Hepatocyte (in vitro differentiated cells): Measurements from ENCODE around the gene ACOXL. TPM values are rescaled to one million over a fixed set of nuclear protein-coding genes. Genes with fewer than 3 reads are reported as not detected.
"Not testable (repeated sequence)": the region's sequence is repeated elsewhere in the genome, so short reads cannot be mapped to it uniquely, and the experiment has no call there.

ENCODE experiments used
- DNase-seq: peaks from one replicate; pipeline ENCODE4 v3.0.0-alpha.2; 2016; ENCODE audit warnings: low spot score
- H2AFZ ChIP-seq: fragments of 200-600 bp; sonication (generic); 2 replicates; pipeline ENCODE4 v1.6.0; 2016; ENCODE audit warnings: antibody characterized with exemption, mild to moderate bottlenecking
- H3K27ac ChIP-seq: fragments of 200-600 bp; sonication (generic); 2 replicates; pipeline ENCODE4 v1.5.1; 2016; ENCODE audit warnings: mild to moderate bottlenecking
- H3K27me3 ChIP-seq: fragments of 200-600 bp; sonication (generic); 2 replicates; pipeline ENCODE4 v1.6.1; 2016
- H3K36me3 ChIP-seq: fragments of 200-600 bp; sonication (generic); replicated peaks from 2 replicates; pipeline ENCODE4 v1.5.1; 2016; ENCODE audit warnings: low read depth; ENCODE audit not compliant: insufficient read depth
- H3K4me1 ChIP-seq: fragments of 200-600 bp; sonication (generic); 2 replicates; pipeline ENCODE4 v1.5.1; 2016; ENCODE audit warnings: mild to moderate bottlenecking, moderate library complexity; ENCODE audit not compliant: insufficient read depth
- H3K4me2 ChIP-seq: fragments of 200-600 bp; sonication (generic); 2 replicates; pipeline ENCODE4 v1.6.0; 2016
- H3K4me3 ChIP-seq: fragments of 200-600 bp; sonication (generic); 2 replicates; pipeline ENCODE4 v1.5.1; 2016; ENCODE audit warnings: mild to moderate bottlenecking
- H3K79me2 ChIP-seq: fragments of 200-600 bp; sonication (generic); 2 replicates; pipeline ENCODE4 v1.6.0; 2017; ENCODE audit warnings: mild to moderate bottlenecking
- H3K9me2 ChIP-seq: fragments of 200-600 bp; sonication (generic); replicated peaks from 2 replicates; pipeline ENCODE4 v1.6.0; 2017; ENCODE audit warnings: mild to moderate bottlenecking; ENCODE audit not compliant: insufficient read depth
- H3K9me3 ChIP-seq: fragments of 200-600 bp; sonication (generic); 2 replicates; pipeline ENCODE4 v1.5.1; 2016; ENCODE audit warnings: low read depth, mild to moderate bottlenecking
- H4K20me1 ChIP-seq: fragments of 200-600 bp; sonication (generic); 2 replicates; pipeline ENCODE4 v1.6.0; 2016; ENCODE audit warnings: mild to moderate bottlenecking; ENCODE audit not compliant: insufficient read depth, poor library complexity, severe bottlenecking
- CTCF ChIP-seq: fragments of 200-600 bp; sonication (generic); IDR thresholded peaks from 2 replicates; pipeline ENCODE4 v1.5.1; 2016; ENCODE audit warnings: antibody characterized with exemption, mild to moderate bottlenecking; ENCODE audit not compliant: poor library complexity
- EZH2 ChIP-seq: fragments of 200-600 bp; sonication (generic); IDR thresholded peaks from 2 replicates; pipeline ENCODE4 v1.6.1; 2016; ENCODE audit warnings: antibody characterized with exemption, mild to moderate bottlenecking, borderline replicate concordance
- EZH2phosphoT487 ChIP-seq: fragments of 200-600 bp; sonication (generic); IDR thresholded peaks from one replicate; pipeline ENCODE4 v1.6.1; 2018; ENCODE audit warnings: antibody characterized with exemption, mild to moderate bottlenecking, low read depth, moderate library complexity; ENCODE audit not compliant: unreplicated experiment, severe bottlenecking
- WGBS: methylation state at CpG from one replicate; pipeline ENCODE4 v1.1.6; 2016; ENCODE audit warnings: low lambda C conversion rate; ENCODE audit errors: missing lambda C conversion rate; 5-methylcytosine and 5-hydroxymethylcytosine counted together
- polyA plus RNA-seq: library from polyadenylated mRNA; unstranded; fragments of >200 nt; fragmentation: Nextera tagmentation; extraction: Ambion mirVana; gene quantifications from 2 replicates; pipeline ENCODE4 v1.2.1, GENCODE V29; 2016
- total RNA-seq: library from RNA; depleted of rRNA; stranded (reverse); fragments of >200 nt; gene quantifications from 2 replicates; pipeline ENCODE4 v1.2.3, GENCODE V29; 2014

Gene ACOXL
- total and polyA plus RNA-seq, 2 experiments from 2014 or later: 0.23 to 1.1 TPM

GRCh38 chr2:111042772-111043771 lies 310.7 kb downstream of the ACOXL start:
- no peaks in the 10 kb centered on the region for H4K20me1 ChIP-seq
- no peaks in the 10 kb centered on the region for H3K27me3 ChIP-seq
- H3K9me2 ChIP-seq: no peaks in the 10 kb centered on the region
- no peaks in the 10 kb centered on the region for H3K79me2 ChIP-seq
- no peaks in the 10 kb centered on the region for H3K9me3 ChIP-seq
- H3K27ac ChIP-seq: no peak overlapping the region
- H3K4me3 ChIP-seq: no peak overlapping the region
- no peak overlapping the region for H3K4me2 ChIP-seq
- DNase-seq: no peak
- TF ChIP-seq EZH2phosphoT487 (no peak), EZH2 (no peak), CTCF (no peak)
- peaks cover 4% of the 10 kb centered on the region for H3K4me1 ChIP-seq
- no peak overlapping the region for H2AFZ ChIP-seq
- 88% methylated on average over 20 of the region's 20 CpGs for WGBS
- no peaks in the 10 kb centered on the region for H3K36me3 ChIP-seq

DNA sequence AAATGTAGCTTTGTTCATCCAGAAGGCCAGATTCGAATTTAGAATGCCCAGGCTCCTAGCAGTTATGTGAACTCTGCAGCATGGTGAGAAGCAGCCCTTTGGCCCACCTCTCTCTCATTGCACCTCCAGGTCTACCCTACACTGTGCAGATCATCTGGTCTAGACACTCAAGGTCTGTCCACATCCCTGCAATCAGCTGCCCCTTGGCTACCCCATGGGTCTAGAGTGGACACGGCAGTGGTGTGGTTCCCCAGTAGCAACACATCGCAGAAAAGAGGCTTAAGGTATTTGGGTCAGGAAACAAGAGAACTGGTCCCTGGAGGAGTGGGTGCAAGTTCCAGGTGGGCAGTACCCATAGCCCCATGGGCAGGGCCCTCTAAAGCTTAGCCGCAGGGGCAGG lies 311.7 kb downstream of the ACOXL start:
- 88% methylated on average over 4 of the region's 4 CpGs for WGBS
- H3K27ac ChIP-seq: no peak overlapping the region
- H3K9me3 ChIP-seq: no peaks in the 10 kb centered on the region
- no peak overlapping the region for H2AFZ ChIP-seq
- H3K4me2 ChIP-seq: no peak overlapping the region
- H3K79me2 ChIP-seq: no peaks in the 10 kb centered on the region
- TF ChIP-seq EZH2phosphoT487: no peak
- no peak for TF ChIP-seq CTCF
- TF ChIP-seq EZH2: no peak
- no peaks in the 10 kb centered on the region for H3K9me2 ChIP-seq
- no peak overlapping the region for H3K4me3 ChIP-seq
- H3K4me1 ChIP-seq: peaks cover 6% of the 10 kb centered on the region
- H3K27me3 ChIP-seq: no peaks in the 10 kb centered on the region
- DNase-seq: no peak
- H4K20me1 ChIP-seq: no peaks in the 10 kb centered on the region
- no peaks in the 10 kb centered on the region for H3K36me3 ChIP-seq

DNA sequence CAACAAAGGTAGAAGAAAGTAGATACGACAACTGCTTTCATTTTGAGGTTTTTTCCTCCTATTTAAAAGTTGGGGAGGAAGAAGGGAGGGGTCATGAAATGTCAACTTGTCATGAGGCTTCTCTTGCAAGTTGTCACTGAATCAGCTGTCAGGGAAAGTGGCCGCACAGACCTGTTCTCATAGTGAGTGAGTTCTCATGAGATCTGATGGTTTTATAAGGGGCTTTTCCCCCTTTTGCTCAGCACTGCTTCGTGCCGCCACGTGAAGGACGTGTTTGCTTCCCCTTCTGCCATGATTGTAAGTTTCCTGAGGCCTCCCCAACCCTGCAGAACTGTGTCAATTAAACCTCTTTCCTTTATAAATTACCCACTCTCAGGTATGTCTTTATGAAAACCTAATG lies 312.9 kb downstream of the ACOXL start:
- not testable (repeated sequence) for H3K4me2 ChIP-seq
- WGBS: 94% methylated on average over 6 of the region's 6 CpGs

DNA sequence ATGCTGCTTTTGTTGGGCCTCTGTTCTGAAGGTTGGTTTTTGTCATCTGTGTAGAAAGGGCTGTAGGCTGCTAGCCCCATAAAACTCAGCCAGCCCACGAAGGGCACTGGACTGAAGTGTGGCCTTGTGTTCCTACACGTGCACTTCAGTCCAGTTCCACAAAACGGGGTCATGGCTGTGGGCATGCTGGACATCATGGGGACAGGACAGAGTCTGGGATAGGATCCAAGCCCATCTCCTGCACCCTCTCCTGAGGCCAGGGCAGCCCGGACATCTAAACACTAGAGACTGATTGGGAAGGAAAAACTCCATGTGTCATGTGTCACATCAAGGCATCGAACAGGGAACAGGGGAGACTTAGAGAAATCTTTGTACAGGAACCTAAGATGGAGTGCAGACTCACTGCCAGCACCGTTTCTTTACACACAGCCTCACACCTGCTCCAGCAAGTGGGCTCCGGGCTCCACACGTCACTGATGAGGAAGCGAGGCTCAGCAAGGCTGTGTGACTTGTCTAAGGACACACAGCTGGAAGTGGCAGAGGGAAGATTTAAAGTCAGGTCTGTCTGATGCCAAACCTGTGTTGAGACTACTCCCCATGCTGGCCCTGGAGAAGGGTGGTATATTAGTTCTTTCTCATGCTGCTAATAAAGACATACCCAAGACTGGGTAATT lies 313.5 kb downstream of the ACOXL start:
- Histone ChIP-seq H3K27me3 (no peaks in the 10 kb centered on the region), H3K4me3 (no peak overlapping the region)

More for the DNA sequence above, 312.9 kb downstream of the ACOXL start:
- not testable (repeated sequence) for H2AFZ ChIP-seq, H3K9me3 ChIP-seq, H3K9me2 ChIP-seq, H3K4me3 ChIP-seq, DNase-seq, H3K36me3 ChIP-seq, H3K27me3 ChIP-seq, H4K20me1 ChIP-seq, H3K79me2 ChIP-seq, H3K27ac ChIP-seq
- H3K4me1 ChIP-seq: peaks cover 11% of the 10 kb centered on the region

More for the DNA sequence above, 313.5 kb downstream of the ACOXL start:
- no peaks in the 10 kb centered on the region for H3K9me2 ChIP-seq
- DNase-seq: no peak
- no peaks in the 10 kb centered on the region for H3K9me3 ChIP-seq
- H2AFZ ChIP-seq: no peak overlapping the region
- no peaks in the 10 kb centered on the region for H4K20me1 ChIP-seq
- peaks cover 17% of the 10 kb centered on the region for H3K4me1 ChIP-seq
- H3K27ac ChIP-seq: no peak overlapping the region
- TF ChIP-seq EZH2phosphoT487: no peak
- TF ChIP-seq EZH2: no peak
- no peak for TF ChIP-seq CTCF
- 95% methylated on average over 9 of the region's 9 CpGs for WGBS
- H3K36me3 ChIP-seq: no peaks in the 10 kb centered on the region
- no peak overlapping the region for H3K4me2 ChIP-seq
- H3K79me2 ChIP-seq: no peaks in the 10 kb centered on the region
